ENCODE results near the gene MIR17HG.

- no peak for TF ChIP-seq POLR2A (IDR thresholded peaks at IDR 0.05; ENCODE audit: low read depth, low read length)
- no peak for TF ChIP-seq POU2F2 (IDR thresholded peaks at IDR 0.05; ENCODE audit: low read depth, low read length)
- TF ChIP-seq POLR2AphosphoS5 (IDR thresholded peaks at IDR 0.05; ENCODE audit: low read depth, low read length): no peak
Measured at GRCh38 chr13:91397595-91397994, 50.1 kb downstream of the MIR17HG start.
